Measurements from ENCODE around the gene ACSF2.

GRCh38 chr17:50522766-50523165 is 96.7 kb downstream of the ACSF2 start:
- TF ChIP-seq CTCF (IDR thresholded peaks at IDR 0.05) (no peak), EP300 (IDR thresholded peaks at IDR 0.05) (no peak)

All from tibial nerve (tissue), 4 donors.